CD4-positive, alpha-beta T cell treated with Interferon alpha-2 for 1 hour (primary cell): ENCODE results near the gene LRRTM4.

ENCODE experiments used
- DNase-seq, 2 donors: peaks; one replicate each; pipeline ENCODE4 v3.0.0-alpha.2; 2020 to 2022

LRRTM4 gene

GRCh38 chr2:76977846-76978727, 544.1 kb downstream of the LRRTM4 start:
- DNase-seq, result no peak

GRCh38 chr2:76975752-76976151, 546.4 kb downstream of the LRRTM4 start:
- DNase-seq, result no peak

- no peak for DNase-seq
Measured at GRCh38 chr2:76973610-76974009, 548.6 kb downstream of the LRRTM4 start.

GRCh38 chr2:76965772-76966171, 556.4 kb downstream of the LRRTM4 start:
- DNase-seq, result no peak

- DNase-seq, result no peak
Measured at GRCh38 chr2:76958749-76959148, 563.4 kb downstream of the LRRTM4 start.

- no peak for DNase-seq
Measured at GRCh38 chr2:76953733-76954347, 568.3 kb downstream of the LRRTM4 start.

GRCh38 chr2:76946631-76947145, 575.5 kb downstream of the LRRTM4 start:
- DNase-seq, result no peak

GRCh38 chr2:76940559-76940958, 581.6 kb downstream of the LRRTM4 start:
- no peak for DNase-seq

- DNase-seq, result no peak
Measured at GRCh38 chr2:76938153-76938552, 584.0 kb downstream of the LRRTM4 start.

- no peak for DNase-seq
Measured at GRCh38 chr2:76932550-76932949, 589.6 kb downstream of the LRRTM4 start.

- DNase-seq, result no peak
Measured at GRCh38 chr2:76930056-76930744, 592.0 kb downstream of the LRRTM4 start.

GRCh38 chr2:76928026-76928425, 594.1 kb downstream of the LRRTM4 start:
- DNase-seq, result no peak

- no peak for DNase-seq
Measured at GRCh38 chr2:76921006-76921405, 601.2 kb downstream of the LRRTM4 start.

- no peak for DNase-seq
Measured at GRCh38 chr2:76895469-76895868, 626.7 kb downstream of the LRRTM4 start.

GRCh38 chr2:76870581-76870980, 651.6 kb downstream of the LRRTM4 start:
- no peak for DNase-seq

GRCh38 chr2:76870011-76870410, 652.2 kb downstream of the LRRTM4 start:
- DNase-seq, result no peak

- DNase-seq, result no peak
Measured at GRCh38 chr2:76867854-76868253, 654.3 kb downstream of the LRRTM4 start.

- no peak for DNase-seq
Measured at GRCh38 chr2:76866464-76866863, 655.7 kb downstream of the LRRTM4 start.

- DNase-seq, result no peak
Measured at GRCh38 chr2:76862901-76863300, 659.3 kb downstream of the LRRTM4 start.

GRCh38 chr2:76861708-76862107, 660.5 kb downstream of the LRRTM4 start:
- no peak for DNase-seq

GRCh38 chr2:76851000-76851399, 671.2 kb downstream of the LRRTM4 start:
- no peak for DNase-seq

- no peak for DNase-seq
Measured at GRCh38 chr2:76849086-76849485, 673.1 kb downstream of the LRRTM4 start.

- no peak for DNase-seq
Measured at GRCh38 chr2:76839826-76840225, 682.4 kb downstream of the LRRTM4 start.
